HG03103 (cell line): Measurements from ENCODE around the gene TPGS1.

Source experiments
- ATAC-seq: cut with Tn5 transposase; IDR thresholded peaks from one replicate; pipeline ENCODE4 v1.9.1; 2021; ENCODE audit warnings: low read depth; ENCODE audit not compliant: unreplicated experiment

TPGS1 gene

DNA sequence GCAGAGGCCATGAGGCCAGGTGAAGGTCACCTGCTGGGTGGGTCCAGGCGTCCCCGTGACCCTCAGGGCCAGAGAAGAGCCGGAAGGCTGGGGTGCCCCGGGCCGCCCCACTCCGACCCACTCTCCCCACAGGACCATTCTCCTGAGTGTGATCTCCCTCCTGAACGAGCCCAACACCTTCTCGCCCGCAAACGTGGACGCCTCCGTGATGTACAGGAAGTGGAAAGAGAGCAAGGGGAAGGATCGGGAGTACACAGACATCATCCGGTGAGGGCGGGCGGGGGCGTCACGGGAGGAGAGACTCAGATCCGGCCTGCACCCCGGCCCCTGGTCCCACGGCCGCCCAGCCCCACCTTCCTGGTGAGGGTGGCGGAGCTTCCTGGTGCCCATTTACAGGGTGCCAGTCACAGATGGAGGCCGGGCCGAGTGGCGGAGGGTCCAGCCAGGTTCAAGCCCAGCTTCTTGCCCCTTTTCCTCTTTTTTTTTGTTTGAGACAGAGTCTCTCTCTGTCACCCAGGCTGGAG, 29.6 kb downstream of the TPGS1 start:
- no peak for ATAC-seq

DNA sequence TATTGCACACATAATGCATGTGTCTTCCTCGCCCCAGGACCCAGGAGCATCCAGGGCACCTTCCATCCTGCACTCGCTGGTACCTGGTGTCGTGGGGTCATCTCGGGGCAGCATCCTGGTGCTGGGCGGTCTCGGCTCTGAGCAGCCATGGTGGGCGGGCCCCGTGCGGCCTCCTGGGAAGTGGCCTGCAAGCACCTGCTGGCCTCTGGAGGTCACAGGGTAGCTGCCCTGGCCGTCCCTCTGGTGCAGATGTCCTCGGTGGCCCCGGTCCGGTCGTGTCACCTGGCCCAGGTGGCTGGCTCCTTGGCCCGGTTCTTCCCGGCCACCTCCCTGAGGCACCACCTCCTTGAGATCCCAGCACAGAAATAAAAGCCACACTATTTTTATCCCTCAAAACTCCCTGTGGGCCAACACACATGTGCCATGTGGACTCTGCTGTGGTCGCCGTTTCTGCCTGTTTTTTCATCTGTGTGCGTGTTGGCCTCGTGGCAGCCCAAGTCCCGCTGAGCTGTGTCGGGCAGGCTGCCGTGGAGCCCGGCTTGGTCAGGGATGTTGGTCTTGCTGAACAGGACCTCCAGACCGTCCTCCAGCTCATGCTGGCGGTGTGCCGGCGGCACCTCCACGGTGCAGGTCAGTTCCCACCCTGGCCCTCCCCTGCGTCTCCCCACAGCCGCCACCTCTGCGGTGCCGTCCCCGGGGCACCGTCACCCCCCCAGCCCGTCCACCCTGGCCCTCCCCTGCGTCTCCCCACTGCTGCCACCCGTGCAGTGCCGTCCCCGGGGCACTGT, 31.5 kb downstream of the TPGS1 start:
- no peak for ATAC-seq

DNA sequence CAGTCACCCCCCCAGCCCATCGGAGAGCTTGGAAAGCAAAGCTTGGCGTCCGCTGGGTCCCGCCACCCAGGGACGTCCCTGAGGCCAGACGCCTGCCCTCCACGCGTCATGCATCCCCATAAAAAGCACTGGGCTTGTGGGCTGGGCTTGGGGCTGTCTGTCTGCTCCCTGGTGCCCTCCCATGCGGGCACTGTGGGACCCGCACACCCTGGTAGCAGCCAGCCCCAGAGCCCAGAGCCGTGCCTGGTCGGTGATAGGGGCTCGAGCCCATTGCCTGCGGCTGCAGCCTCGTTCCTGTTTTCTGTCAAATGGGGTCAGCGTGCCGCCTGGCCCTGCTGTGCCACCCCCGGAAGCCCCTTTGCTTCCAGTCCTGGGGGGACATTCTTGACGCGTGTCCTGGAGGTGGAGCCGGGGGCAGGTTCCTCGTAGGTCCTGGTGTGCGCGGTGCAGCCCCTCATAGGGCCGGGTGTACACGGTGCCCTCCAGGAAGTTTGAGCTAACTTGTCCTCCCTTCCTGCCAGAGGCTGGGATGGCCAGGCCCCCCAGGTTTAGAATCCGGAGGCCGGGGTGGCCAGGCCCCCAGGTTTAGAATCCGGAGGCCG, 32.2 kb downstream of the TPGS1 start:
- no peak for ATAC-seq

DNA sequence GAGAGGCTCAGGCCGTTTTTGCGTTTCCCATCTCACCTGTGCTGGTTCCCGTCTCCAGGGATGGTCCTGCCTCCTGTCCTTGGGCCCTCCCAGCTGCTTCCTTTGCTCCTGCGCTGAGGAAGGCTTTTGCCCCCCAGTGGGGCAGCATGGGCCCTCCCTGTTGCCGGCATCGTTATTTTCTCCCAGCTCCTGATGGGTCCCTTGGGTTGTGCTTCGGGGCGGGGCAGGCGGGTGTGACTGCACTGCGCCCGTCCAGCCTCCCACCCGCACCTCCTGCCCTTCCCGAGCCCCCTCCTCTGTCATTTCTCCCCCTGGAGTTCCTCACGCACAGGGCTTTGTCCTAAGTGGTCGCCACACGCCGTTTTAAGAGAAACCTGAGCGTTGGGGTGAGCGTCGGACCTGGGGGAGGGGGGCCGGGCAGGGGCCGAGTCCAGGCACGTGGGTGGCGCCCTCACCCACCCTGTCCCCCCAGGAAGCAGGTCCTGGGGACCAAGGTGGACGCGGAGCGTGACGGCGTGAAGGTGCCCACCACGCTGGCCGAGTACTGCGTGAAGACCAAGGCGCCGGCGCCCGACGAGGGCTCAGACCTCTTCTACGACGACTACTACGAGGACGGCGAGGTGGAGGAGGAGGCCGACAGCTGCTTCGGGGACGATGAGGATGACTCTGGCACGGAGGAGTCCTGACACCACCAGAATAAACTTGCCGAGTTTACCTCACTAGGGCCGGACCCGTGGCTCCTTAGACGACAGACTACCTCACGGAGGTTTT, 33.8 kb downstream of the TPGS1 start:
- ATAC-seq, result no peak

DNA sequence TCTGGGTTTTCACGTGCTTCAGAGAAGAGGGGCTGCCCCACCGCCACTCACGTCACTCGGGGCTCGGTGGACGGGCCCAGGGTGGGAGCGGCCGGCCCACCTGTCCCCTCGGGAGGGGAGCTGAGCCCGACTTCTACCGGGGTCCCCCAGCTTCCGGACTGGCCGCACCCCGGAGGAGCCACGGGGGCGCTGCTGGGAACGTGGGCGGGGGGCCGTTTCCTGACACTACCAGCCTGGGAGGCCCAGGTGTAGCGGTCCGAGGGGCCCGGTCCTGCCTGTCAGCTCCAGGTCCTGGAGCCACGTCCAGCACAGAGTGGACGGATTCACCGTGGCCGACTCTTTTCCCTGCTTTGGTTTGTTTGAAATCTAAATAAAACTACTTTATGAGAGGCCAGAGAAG, 34.4 kb downstream of the TPGS1 start:
- ATAC-seq, result no peak

DNA sequence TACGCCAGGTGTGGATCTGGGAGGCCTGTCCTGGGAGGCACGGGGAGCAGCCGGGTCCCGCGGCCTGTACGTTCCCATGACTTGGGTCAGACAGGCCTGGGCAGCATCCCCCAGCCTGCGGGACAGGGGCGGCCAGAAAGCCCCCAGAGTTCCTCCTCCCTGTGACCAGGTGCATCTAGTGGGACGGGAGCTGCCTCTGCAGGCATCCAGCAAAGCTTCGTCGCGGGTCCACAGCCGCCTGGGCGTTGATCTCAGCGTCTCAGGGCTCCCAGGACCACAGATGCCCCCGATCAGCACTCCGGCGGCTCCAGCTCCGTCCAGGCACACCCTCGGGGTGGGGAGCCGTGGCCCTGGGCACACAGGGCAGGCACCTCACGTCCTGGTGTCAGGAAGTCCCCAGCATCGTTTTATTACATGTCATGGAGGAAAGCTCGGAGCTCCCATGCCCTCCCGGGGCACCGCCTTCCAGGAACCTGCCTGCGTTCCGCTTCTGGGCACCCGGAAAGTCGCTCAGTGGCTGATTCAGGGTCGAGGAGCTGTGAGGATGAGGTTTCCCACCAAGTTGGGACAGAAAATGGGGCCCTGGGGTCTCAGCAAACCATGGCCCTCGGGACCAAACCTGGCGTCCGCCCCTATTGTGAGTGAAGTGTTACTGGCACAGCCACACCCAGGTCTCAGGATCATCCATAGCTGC, 35.0 kb downstream of the TPGS1 start:
- ATAC-seq, result no peak

DNA sequence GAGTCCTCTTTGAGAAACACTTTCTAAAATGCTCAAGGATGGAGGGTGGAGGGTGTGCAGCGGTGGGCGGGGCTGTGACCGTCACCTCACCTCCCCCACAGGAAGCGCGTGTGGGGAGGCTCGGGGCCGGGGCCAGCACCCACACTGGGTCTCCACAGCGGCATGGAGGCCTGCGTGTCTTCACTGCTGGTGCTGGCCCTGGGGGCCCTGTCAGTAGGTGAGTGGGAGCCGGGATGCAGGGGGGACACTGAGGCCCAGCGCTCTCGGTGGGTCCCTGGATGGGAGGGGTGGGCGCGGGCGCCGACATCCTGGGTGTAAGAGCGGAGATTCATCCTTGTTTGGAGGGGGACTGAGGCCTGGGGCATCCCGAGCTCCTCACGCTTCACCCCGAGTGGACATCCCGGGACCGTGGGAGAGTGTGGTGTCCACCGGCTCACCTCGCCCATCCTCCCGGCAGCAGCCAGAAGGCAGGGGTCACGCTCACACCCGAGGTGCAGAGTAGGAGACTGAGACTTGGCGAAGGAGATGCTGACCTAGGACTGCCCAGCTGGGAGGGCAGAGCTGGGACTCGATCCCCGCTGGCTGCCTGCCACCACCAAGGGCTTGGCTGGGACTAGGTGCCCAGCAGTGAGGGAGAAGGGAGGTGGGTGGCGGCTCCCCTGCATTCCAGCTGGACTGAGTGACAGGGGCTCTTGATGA, 36.8 kb downstream of the TPGS1 start, which contains the start of gene GZMM:
Gene GZMM, plus strand, starts transcription at position 144 of the 699 bp plus-strand sequence. Its CDS starts 19 bp downstream, at position 163.
- no peak for ATAC-seq

DNA sequence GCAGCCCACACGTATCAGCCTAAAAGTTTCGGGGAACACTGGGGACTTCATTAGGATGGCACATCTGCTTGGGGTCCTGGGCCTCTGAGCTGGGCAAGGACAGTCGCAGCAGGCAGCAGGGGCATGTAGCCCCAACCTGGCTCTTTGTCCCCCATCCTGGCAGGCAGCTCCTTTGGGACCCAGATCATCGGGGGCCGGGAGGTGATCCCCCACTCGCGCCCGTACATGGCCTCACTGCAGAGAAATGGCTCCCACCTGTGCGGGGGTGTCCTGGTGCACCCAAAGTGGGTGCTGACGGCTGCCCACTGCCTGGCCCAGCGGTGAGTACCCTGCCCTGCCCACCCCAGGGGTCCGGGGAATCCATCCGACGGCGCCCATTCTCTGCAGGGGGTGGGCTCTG, 39.8 kb downstream of the TPGS1 start:
- no peak for ATAC-seq

DNA sequence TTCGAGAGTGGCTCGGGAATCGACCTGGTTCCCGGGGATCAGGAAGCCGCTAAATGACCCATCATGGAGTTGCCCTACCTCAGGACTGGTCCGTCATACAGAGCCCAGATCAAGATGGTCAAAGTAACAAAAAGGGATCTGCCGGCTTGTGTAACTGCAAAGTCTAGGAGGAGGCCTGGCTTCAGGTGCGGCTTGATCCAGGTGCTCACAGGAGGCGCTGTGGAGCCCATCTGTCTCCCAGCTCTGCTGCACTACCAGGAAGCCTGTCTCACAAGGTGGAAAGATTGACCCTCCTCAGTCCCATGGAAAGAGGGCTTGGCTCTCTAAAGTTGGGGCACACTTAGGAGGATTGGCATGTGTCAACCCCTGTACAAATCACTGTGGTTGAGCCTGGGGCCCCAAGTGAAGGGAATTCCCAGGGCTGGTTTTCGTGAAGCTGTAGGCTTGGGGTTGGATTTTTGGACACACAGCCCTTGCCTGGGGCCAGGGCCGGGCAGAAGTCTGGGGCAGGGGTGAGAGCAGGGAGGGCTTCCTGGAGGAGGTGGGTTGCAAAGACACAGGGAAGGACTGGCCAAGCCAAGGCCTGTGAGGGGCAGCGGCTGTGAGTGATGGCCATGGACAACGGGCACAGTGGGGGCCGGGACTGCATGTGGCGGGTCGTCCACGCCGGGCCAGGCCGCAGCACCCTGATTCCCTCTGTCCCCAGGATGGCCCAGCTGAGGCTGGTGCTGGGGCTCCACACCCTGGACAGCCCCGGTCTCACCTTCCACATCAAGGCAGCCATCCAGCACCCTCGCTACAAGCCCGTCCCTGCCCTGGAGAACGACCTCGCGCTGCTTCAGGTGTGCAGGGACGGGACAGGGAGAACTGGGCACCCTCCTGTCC, 40.8 kb downstream of the TPGS1 start:
- no peak for ATAC-seq

DNA sequence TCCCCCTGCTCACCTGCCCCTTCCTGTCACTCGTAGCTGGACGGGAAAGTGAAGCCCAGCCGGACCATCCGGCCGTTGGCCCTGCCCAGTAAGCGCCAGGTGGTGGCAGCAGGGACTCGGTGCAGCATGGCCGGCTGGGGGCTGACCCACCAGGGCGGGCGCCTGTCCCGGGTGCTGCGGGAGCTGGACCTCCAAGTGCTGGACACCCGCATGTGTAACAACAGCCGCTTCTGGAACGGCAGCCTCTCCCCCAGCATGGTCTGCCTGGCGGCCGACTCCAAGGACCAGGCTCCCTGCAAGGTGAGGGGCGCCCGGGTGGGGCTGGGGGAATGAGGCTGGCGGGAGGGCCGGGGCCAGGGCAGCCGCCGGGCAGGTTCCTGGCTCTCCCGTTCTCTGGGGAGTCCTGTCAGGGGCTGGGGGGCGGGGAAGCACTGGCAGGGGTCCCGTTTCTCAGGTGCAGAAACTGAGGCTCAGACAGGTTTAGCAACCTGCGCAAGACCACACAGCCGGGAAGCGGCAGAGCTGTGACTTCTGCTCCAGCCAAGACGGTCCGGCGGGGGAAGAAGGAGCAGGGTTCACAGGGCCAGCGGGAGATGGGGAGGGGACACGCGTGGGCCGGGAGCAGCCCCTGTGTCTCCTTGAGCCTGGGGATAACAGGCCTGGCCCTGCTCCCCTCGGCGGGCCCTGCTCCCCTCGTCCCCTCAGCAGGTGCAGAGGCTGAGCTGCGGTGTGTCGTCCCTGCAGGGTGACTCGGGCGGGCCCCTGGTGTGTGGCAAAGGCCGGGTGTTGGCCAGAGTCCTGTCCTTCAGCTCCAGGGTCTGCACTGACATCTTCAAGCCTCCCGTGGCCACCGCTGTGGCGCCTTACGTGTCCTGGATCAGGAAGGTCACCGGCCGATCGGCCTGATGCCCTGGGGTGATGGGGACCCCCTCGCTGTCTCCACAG, 41.9 kb downstream of the TPGS1 start:
- no peak for ATAC-seq

DNA sequence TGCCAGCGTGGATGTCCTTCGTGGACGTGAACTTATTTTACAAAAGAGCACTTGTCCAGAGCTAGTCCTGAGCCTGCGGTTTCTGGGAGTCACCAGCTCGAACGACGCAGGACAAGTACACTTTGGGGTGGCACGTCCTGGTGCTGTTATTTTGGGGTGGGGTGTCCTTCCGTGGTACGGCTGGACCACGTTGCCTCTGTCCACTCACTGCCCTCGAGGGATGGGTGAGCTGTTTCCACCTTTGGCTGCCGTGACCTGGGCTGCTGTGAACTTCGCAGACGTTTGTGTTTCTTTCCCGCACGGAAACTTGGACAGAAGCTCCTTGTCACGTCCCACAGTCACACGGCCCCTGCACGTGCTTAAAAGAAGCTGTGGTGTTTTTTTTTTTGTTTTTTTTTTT, 47.5 kb downstream of the TPGS1 start:
- no peak for ATAC-seq

DNA sequence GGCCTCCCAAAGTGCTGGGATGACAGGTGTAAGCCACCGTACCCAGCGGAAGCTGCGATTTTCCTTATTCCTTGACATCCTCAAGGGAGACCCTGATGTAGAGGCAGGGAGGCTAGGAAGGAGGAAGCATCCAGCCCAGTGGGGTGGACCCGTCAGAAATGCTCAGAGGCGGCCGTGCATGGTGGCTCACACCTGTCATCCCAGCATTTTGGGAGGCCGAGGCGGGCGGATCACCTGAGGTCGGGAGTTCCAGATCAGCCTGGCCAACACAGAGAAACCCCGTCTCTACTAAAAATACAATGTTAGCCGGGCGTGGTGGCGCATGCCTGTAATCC, 48.1 kb downstream of the TPGS1 start:
- ATAC-seq, result no peak

DNA sequence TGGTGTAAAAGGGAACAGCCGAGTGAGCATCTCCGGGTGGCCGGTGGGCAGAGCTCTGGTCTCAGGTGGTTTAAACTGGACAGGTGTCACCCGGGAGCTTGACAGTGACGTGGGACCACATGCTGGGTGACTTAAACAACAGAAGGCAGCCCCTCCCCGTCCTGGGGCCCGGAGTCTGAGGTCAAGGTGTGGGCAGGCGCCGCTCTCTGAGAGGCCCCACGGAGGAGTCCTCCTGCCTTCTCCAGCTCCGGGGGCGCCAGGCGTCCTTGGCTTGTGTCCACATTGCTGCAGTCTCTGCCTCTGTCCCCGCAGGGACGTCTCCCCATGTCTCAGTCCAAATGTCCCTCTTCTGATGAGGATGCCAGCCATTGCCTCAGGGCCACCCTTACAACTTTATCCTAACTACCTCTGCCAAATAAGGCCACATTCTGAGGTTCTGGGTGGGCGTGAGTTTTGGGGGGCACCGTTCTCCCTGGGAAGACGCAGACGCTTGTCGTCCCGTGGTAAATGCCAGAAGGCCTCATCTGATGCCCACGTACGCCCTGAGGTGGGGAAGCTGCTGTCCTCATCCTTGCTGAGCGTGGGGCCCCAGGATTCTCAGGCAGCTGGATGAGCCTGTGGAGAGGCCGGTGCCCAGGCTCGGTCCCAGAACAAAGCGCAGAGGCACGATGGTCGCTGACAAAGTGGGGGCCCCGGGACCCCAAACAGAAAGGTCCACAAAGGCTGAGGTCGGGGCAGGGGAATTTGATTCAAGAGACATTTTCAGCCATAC, 49.5 kb downstream of the TPGS1 start:
- ATAC-seq, result no peak

DNA sequence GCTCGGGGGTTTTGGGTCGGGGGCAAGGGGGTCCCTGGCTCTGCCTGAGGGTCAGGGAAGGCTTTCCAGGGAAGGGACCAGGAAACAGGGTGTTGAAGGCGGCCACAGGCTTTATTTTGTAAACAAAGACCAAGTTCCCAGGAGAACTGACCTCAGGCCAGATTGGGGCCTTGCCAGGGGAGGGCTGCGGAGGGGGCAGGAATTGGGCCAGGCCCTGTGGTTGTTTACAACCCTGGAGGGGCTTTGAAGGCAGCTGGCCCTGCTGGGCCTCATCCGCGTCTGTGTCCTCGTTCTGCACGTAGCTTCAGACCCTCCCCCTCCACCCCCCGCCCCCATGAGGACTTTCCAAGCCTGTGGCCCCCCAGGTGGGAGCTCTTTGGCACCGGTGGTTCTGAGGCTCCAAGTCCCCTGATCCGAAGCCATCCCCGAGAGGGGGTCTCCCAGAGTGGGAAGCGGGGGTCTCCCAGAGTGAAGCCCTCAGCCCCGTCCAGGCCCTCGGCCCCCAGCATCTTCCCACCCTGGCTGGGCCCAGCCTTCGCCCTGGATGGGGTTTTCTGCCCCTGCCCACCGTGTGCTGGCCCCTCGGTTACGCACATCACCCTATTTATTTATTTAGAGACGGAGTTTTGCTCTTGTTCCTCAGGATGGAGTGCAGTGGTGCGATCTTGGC, 51.6 kb downstream of the TPGS1 start:
- ATAC-seq, result no peak

DNA sequence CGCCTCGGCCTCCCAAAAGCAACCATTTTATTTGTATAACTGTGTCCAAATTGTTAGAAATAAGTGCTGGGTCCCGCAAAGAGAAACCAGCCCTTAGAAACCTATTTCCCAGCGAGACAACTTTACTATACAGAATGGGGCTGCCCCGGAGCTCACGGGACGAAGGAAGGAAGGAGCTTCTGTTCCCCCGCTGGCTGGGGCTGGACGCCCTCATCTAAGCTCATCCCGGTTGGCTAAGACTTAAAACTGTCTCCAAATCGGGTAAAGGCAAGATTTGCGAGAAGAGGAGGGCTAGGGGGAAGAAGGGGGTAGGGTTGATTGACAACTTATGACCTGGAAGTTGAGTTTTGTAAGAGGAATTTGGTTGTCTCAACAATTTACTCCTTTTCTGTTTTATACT, 52.8 kb downstream of the TPGS1 start:
- no peak for ATAC-seq

DNA sequence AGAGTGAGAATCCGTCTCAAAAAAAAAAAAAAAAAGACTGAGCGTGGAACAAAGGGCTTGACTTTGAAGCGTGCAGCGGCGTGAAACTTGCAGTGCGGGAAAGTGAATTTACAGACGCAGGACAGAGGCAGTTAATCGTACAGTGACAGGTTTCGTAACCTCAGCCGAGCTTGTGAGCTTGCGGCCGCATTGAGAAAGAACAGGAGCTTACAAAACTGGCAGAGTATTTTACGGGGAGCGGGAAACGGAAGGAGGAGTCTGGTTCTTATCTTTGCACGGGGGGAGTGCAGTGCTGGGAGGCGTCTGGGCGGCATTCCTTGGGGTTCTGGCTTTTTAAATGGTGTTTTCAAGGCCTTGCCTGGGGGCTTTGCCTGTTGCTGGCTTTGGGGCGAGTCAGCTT, 59.1 kb downstream of the TPGS1 start:
- ATAC-seq, result no peak

DNA sequence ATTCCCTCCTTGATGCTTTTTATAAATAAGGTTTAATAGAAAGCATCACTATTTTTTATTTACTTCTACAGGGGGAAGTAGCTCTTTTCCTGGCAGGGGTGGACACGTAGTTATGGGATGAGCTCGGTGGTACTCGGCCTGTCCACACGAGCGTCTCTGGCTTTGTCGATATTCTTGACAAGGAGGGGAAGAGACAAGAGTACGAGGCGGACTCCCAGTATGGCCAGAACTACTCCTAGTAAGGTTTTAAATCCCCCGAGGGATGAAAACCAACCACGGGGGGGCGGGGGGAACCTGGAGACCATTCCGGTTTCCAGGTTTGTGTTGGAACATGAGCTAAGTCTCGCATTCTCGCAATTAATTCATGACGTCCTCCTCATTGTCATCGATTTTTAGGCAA, 59.5 kb downstream of the TPGS1 start:
- ATAC-seq, result no peak
